ENCODE results near the gene ANKRD18B.
A peak's percentile ranks its signal among the peaks of the same experiment; 100 is the strongest.
"Not testable (repeated sequence)": the region's sequence is repeated elsewhere in the genome, so short reads cannot be mapped to it uniquely, and the experiment has no call there.

The ANKRD18B gene

GRCh38 chr9:33498387-33498786 is 25.7 kb upstream of the ANKRD18B start:
- Histone ChIP-seq H3K36me3 (replicated peaks; ENCODE audit: insufficient read depth, low read length) (no peaks in the 10 kb centered on the region), H3K4me2 (ENCODE audit: low read depth, low read length) (no peak overlapping the region), H3K27me3 (replicated peaks; ENCODE audit: insufficient read depth, low read length) (no peaks in the 10 kb centered on the region), H4K20me1 (ENCODE audit: insufficient read depth, low read length) (no peaks in the 10 kb centered on the region), H3K9me2 (replicated peaks; ENCODE audit: insufficient read depth, low read length) (no peaks in the 10 kb centered on the region), H3K9me3 (replicated peaks; ENCODE audit: insufficient read depth, low read length) (no peaks in the 10 kb centered on the region), H3K9ac (ENCODE audit: low read length) (no peak overlapping the region), H3K4me1 (ENCODE audit: low read length) (no peaks in the 10 kb centered on the region), H3K27ac (ENCODE audit: low read length) (no peak overlapping the region), H2AFZ (ENCODE audit: low read length) (no peak overlapping the region), H3K4me3 (ENCODE audit: low read length) (no peak overlapping the region), H3F3A (ENCODE audit: insufficient read depth, low read length) (no peaks in the 10 kb centered on the region), H3K79me2 (ENCODE audit: low read length) (no peaks in the 10 kb centered on the region)
- DNase-seq: peak; percentile 47
- TF ChIP-seq EZH2phosphoT487 (IDR thresholded peaks at IDR 0.05; ENCODE audit: low read length): no peak
- TF ChIP-seq, protein P1, sequence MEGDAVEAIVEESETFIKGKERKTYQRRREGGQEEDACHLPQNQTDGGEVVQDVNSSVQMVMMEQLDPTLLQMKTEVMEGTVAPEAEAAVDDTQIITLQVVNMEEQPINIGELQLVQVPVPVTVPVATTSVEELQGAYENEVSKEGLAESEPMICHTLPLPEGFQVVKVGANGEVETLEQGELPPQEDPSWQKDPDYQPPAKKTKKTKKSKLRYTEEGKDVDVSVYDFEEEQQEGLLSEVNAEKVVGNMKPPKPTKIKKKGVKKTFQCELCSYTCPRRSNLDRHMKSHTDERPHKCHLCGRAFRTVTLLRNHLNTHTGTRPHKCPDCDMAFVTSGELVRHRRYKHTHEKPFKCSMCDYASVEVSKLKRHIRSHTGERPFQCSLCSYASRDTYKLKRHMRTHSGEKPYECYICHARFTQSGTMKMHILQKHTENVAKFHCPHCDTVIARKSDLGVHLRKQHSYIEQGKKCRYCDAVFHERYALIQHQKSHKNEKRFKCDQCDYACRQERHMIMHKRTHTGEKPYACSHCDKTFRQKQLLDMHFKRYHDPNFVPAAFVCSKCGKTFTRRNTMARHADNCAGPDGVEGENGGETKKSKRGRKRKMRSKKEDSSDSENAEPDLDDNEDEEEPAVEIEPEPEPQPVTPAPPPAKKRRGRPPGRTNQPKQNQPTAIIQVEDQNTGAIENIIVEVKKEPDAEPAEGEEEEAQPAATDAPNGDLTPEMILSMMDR (IDR thresholded peaks at IDR 0.05; ENCODE audit: low read length): peak; percentile 28
- TF ChIP-seq EZH2 (optimal IDR thresholded peaks at IDR 0.05; ENCODE audit: low read depth, low read length): no peak

- no peaks in the 10 kb centered on the region for H3F3A ChIP-seq (ENCODE audit: insufficient read depth, low read length)
- no peaks in the 10 kb centered on the region for H3K9me2 ChIP-seq (replicated peaks; ENCODE audit: insufficient read depth, low read length)
- H2AFZ ChIP-seq (ENCODE audit: low read length): peak overlapping the region; percentile 72
- H3K4me1 ChIP-seq (ENCODE audit: low read length): 0 out of 2 replicates have a peak, but pooled peaks cover 4% of the 10 kb centered on the region
- DNase-seq: no peak
- TF ChIP-seq, protein P1 (IDR thresholded peaks at IDR 0.05; ENCODE audit: low read length): no peak
- peak overlapping the region; percentile 34; the same call in 1 of the 2 replicates for H3K4me3 ChIP-seq (ENCODE audit: low read length)
- peak overlapping the region; percentile 74 for H3K4me2 ChIP-seq (ENCODE audit: low read depth, low read length)
- no peaks in the 10 kb centered on the region for H4K20me1 ChIP-seq (ENCODE audit: insufficient read depth, low read length)
- no peaks in the 10 kb centered on the region for H3K36me3 ChIP-seq (replicated peaks; ENCODE audit: insufficient read depth, low read length)
- H3K27me3 ChIP-seq (replicated peaks; ENCODE audit: insufficient read depth, low read length): no peaks in the 10 kb centered on the region
- no peak overlapping the region; the same call in 1 of the 2 replicates for H3K27ac ChIP-seq (ENCODE audit: low read length)
- no peaks in the 10 kb centered on the region for H3K9me3 ChIP-seq (replicated peaks; ENCODE audit: insufficient read depth, low read length)
- no peaks in the 10 kb centered on the region for H3K79me2 ChIP-seq (ENCODE audit: low read length)
- H3K9ac ChIP-seq (ENCODE audit: low read length): no peak overlapping the region; the same call in 1 of the 2 replicates
Measured at GRCh38 chr9:33506626-33507370, 17.3 kb upstream of the ANKRD18B start.

DNA sequence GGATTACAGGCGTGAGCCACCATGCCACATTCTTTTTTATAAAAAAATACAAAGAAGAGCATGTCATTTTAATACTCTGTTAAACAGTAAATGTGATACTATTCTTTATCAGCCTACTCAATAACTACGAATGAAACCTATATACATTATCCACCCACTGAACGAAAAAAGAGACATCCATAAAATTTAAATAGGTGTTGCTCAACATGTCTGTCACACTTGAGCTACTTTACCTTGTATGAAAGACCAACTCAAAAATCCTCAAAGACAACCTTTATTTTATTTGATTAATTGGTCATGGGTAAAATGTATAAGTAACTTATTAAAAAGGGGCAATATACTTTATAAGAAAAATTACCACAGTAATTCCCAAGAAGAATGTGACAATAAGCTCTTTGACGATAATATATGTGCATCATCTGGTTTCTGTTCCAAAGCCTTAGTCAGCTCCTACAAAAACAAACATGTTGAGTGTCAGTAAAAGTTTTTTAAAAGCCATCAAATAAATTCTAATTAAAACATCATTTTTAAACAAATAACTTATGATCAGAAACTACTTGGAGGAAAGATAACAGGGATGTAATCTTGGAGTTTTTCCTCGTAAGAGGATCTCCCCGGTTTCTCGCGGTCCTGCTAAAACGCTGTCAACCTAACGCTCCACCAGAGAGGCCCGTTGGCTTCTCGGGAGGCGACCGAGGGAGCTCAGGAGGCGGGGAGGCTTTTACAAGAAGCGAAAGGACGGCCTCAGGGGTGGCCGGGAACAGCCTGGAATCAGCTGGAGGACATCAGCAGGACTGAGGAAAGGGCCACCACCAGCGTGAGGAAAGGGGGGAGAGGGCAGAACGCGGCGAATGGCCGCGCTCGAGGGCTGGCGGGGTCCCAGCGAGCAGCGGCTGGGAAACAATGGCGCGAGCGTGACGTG is 13.5 kb upstream of the ANKRD18B start:
- Histone ChIP-seq H3K36me3 (replicated peaks; ENCODE audit: insufficient read depth, low read length) (no peaks in the 10 kb centered on the region), H3K4me3 (ENCODE audit: low read length) (peak overlapping the region; percentile 96), H3F3A (ENCODE audit: insufficient read depth, low read length) (no peaks in the 10 kb centered on the region), H3K4me2 (ENCODE audit: low read depth, low read length) (peak overlapping the region; percentile 90), H3K9me3 (replicated peaks; ENCODE audit: insufficient read depth, low read length) (no peaks in the 10 kb centered on the region), H2AFZ (ENCODE audit: low read length) (peak overlapping the region; percentile 100), H3K9ac (ENCODE audit: low read length) (peak overlapping the region; percentile 91), H3K9me2 (replicated peaks; ENCODE audit: insufficient read depth, low read length) (no peaks in the 10 kb centered on the region), H3K79me2 (ENCODE audit: low read length) (no peaks in the 10 kb centered on the region), H3K27ac (ENCODE audit: low read length) (peak overlapping the region; percentile 17; the same call in 1 of the 2 replicates), H3K27me3 (replicated peaks; ENCODE audit: insufficient read depth, low read length) (no peaks in the 10 kb centered on the region), H4K20me1 (ENCODE audit: insufficient read depth, low read length) (no peaks in the 10 kb centered on the region), H3K4me1 (ENCODE audit: low read length) (0 out of 2 replicates have a peak, but pooled peaks cover 4% of the 10 kb centered on the region)
- peak; percentile 46 for DNase-seq
- no peak for TF ChIP-seq EZH2phosphoT487 (IDR thresholded peaks at IDR 0.05; ENCODE audit: low read length)
- no peak for TF ChIP-seq EZH2 (optimal IDR thresholded peaks at IDR 0.05; ENCODE audit: low read depth, low read length)
- TF ChIP-seq, protein P1 (IDR thresholded peaks at IDR 0.05; ENCODE audit: low read length): no peak

GRCh38 chr9:33511184-33511517 is 12.9 kb upstream of the ANKRD18B start:
- H3K9ac ChIP-seq (ENCODE audit: low read length): peak overlapping the region; percentile 91
- H3K4me3 ChIP-seq (ENCODE audit: low read length): peak overlapping the region; percentile 96
- DNase-seq; H3K36me3 ChIP-seq (replicated peaks; ENCODE audit: insufficient read depth, low read length); H4K20me1 ChIP-seq (ENCODE audit: insufficient read depth, low read length); H3K79me2 ChIP-seq (ENCODE audit: low read length); H3K9me2 ChIP-seq (replicated peaks; ENCODE audit: insufficient read depth, low read length); H3K9me3 ChIP-seq (replicated peaks; ENCODE audit: insufficient read depth, low read length); H3F3A ChIP-seq (ENCODE audit: insufficient read depth, low read length); H3K27me3 ChIP-seq (replicated peaks; ENCODE audit: insufficient read depth, low read length); H3K4me1 ChIP-seq (ENCODE audit: low read length): not testable (repeated sequence)
- H3K4me2 ChIP-seq (ENCODE audit: low read depth, low read length): peak overlapping the region; percentile 90; the same call in 1 of the 2 replicates
- peak overlapping the region; percentile 17; the same call in 1 of the 2 replicates for H3K27ac ChIP-seq (ENCODE audit: low read length)
- peak overlapping the region; percentile 100 for H2AFZ ChIP-seq (ENCODE audit: low read length)

DNA sequence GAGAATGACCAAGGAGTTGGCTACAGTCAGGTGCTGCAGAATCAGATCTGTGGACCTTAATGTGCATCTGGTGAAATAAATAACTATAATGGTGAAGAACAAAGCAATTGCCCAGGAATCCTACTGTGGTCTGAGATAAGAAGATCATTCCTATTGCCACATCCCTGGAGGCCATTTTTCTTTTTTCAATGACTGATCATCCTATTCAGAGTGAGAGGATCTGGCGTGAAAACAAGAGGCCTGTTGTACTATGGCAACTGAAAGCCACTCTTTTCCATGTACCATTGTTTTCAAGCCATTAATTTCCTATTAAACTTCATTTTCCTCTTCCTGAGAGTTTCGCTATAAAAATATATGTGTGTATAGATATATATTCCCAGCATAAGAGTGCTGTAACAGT is 11.5 kb upstream of the ANKRD18B start:
- not testable (repeated sequence) for DNase-seq; H3K27ac ChIP-seq (ENCODE audit: low read length)

More for the DNA sequence above, 11.5 kb upstream of the ANKRD18B start:
- not testable (repeated sequence) for H3K27me3 ChIP-seq (replicated peaks; ENCODE audit: insufficient read depth, low read length); H2AFZ ChIP-seq (ENCODE audit: low read length); H3K4me2 ChIP-seq (ENCODE audit: low read depth, low read length); H3K9me3 ChIP-seq (replicated peaks; ENCODE audit: insufficient read depth, low read length); H3K36me3 ChIP-seq (replicated peaks; ENCODE audit: insufficient read depth, low read length); H3K79me2 ChIP-seq (ENCODE audit: low read length); H3K4me3 ChIP-seq (ENCODE audit: low read length); H3K9me2 ChIP-seq (replicated peaks; ENCODE audit: insufficient read depth, low read length); H3F3A ChIP-seq (ENCODE audit: insufficient read depth, low read length); H3K9ac ChIP-seq (ENCODE audit: low read length); H3K4me1 ChIP-seq (ENCODE audit: low read length); H4K20me1 ChIP-seq (ENCODE audit: insufficient read depth, low read length)
